NCI-H446 treated with DMSO at 0.1 percent for 48 hours (cell line): ENCODE measurements around the gene ADGRG3.

Experiments
- DNase-seq: peaks from one replicate; lab custom pipeline; 2025; lab: John Stamatoyannopoulos, UW

The ADGRG3 gene

GRCh38 chr16:57681950-57682728 is 14.0 kb downstream of the ADGRG3 start:
- no peak for DNase-seq

- DNase-seq: no peak
These were observed 14.9 kb downstream of the ADGRG3 start for GRCh38 chr16:57682809-57683635.

- no peak for DNase-seq
These were observed 15.8 kb downstream of the ADGRG3 start for GRCh38 chr16:57683636-57684545.

- no peak for DNase-seq
These were observed 16.7 kb downstream of the ADGRG3 start for GRCh38 chr16:57684626-57685358.

- DNase-seq: no peak
These were observed 17.5 kb downstream of the ADGRG3 start for GRCh38 chr16:57685633-57686032.

- DNase-seq: no peak
These were observed 18.5 kb downstream of the ADGRG3 start for GRCh38 chr16:57686577-57686976.

GRCh38 chr16:57687363-57687929 is 19.3 kb downstream of the ADGRG3 start:
- DNase-seq: no peak

- DNase-seq: no peak
These were observed 20.4 kb downstream of the ADGRG3 start for GRCh38 chr16:57688487-57688986.

- DNase-seq: no peak
These were observed 21.1 kb downstream of the ADGRG3 start for GRCh38 chr16:57688987-57689761.

GRCh38 chr16:57689762-57690558 is 21.9 kb downstream of the ADGRG3 start:
- no peak for DNase-seq

- DNase-seq: no peak
These were observed 22.8 kb downstream of the ADGRG3 start for GRCh38 chr16:57690782-57691471.

GRCh38 chr16:57692636-57693035 is 24.5 kb downstream of the ADGRG3 start:
- DNase-seq: no peak

GRCh38 chr16:57693550-57693949 is 25.4 kb downstream of the ADGRG3 start:
- DNase-seq: no peak

- DNase-seq: no peak
These were observed 26.2 kb downstream of the ADGRG3 start for GRCh38 chr16:57694231-57694724.

GRCh38 chr16:57694725-57695679 is 26.9 kb downstream of the ADGRG3 start, which contains the start of gene DRC7:
DRC7 (plus strand) TSS chr16:57694806; CDS start chr16:57697950, 3,144 bp downstream.
- DNase-seq: no peak

GRCh38 chr16:57695680-57696069 is 27.6 kb downstream of the ADGRG3 start:
- no peak for DNase-seq

GRCh38 chr16:57696240-57696639 is 28.1 kb downstream of the ADGRG3 start:
- no peak for DNase-seq
